ENCODE results near the gene SAXO1. TPM values are rescaled to one million over a fixed set of nuclear protein-coding genes. Genes with fewer than 3 reads are reported as not detected.

SAXO1 gene
- total RNA-seq, 2 donors from 2014 or later, result not detected

DNA sequence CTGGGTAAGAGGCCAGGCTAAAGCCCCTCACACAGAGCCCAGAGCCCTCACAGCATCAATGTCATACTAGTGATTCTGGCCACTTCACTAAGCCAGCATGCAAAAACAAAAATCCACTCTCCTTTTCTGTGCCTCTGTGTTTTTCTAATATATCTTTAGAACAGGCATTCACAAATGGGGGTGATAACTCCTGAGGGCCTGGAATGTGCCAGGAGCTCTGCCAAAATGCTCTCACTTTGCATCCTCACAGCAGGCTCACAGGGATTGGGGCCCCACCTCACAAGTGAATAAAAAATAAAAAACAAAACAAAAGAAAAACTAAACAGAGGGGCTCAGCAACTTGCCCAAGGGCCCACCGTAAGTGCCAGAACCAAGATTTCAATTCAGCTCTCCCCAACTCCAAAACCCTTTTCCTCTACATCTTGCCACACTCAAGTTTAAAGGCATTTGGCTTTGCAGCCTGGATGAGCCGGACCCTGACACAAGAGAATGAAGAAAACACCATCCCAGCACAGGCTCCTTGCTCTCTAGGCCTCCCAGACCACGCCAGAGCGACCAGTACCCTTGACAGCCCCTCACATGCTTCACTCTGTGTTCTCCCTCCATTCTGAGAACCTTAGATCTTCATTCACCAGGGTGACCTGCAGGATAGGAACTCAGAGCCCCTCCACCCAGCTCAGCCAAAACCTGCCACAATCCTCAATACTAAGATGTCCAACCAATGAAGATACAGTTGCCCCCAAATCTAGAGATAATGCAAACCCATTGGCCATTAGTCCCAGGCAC is 51.3 kb downstream of the SAXO1 start:
- no peak overlapping the region for H3K27ac ChIP-seq
- no peak for TF ChIP-seq CTCF (IDR thresholded peaks at IDR 0.05)
- no peaks in the 10 kb centered on the region for H3K9me3 ChIP-seq
- intact Hi-C loops (cut with DNase I), result no loop called here
- DNase-seq, result no peak
- no peak overlapping the region for H3K9ac ChIP-seq (ENCODE audit: low read depth in 2 of 2, low read length in 2 of 2)
- H3K4me1 ChIP-seq, result no peaks in the 10 kb centered on the region
- H3K36me3 ChIP-seq, result no peaks in the 10 kb centered on the region
- no peak overlapping the region for H3K4me3 ChIP-seq
- no peaks in the 10 kb centered on the region for H3K27me3 ChIP-seq

GRCh38 chr9:18980189-18980588 is 52.8 kb downstream of the SAXO1 start:
- no peak overlapping the region for H3K27ac ChIP-seq
- intact Hi-C loops (cut with DNase I), result no loop called here
- H3K27me3 ChIP-seq, result no peaks in the 10 kb centered on the region
- no peaks in the 10 kb centered on the region for H3K4me1 ChIP-seq
- H3K36me3 ChIP-seq, result no peaks in the 10 kb centered on the region
- H3K9ac ChIP-seq (ENCODE audit: low read depth in 2 of 2, low read length in 2 of 2), result no peak overlapping the region
- DNase-seq, result no peak
- H3K9me3 ChIP-seq, result no peaks in the 10 kb centered on the region
- no peak overlapping the region for H3K4me3 ChIP-seq
- no peak for TF ChIP-seq CTCF (IDR thresholded peaks at IDR 0.05)

DNA sequence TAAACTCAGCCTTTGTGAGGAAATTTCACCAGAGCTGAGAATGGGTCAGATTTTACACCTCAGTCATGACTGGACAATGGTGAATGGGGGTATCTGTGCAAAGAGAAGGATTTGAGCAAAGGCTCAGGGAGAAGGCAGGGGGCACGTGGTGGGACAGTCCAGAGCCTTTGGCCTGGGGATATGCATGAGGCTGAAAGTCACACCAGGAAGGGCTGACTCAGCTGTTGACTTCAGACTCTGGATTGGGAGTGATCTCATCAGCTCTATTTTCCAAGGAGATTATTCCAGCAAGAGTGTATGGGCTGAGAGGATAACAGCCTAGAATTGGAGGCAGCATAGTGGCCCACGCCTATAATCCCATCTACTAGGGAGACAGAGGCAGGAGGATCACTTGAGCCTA is 53.6 kb downstream of the SAXO1 start:
- no peak overlapping the region for H3K27ac ChIP-seq
- no peaks in the 10 kb centered on the region for H3K4me1 ChIP-seq
- H3K27me3 ChIP-seq, result no peaks in the 10 kb centered on the region
- no peak overlapping the region for H3K9ac ChIP-seq (ENCODE audit: low read depth in 2 of 2, low read length in 2 of 2)
- DNase-seq, result no peak
- no peaks in the 10 kb centered on the region for H3K9me3 ChIP-seq
- H3K36me3 ChIP-seq, result no peaks in the 10 kb centered on the region
- TF ChIP-seq CTCF (IDR thresholded peaks at IDR 0.05), result no peak
- intact Hi-C loops (cut with DNase I), result no loop called here
- no peak overlapping the region for H3K4me3 ChIP-seq

GRCh38 chr9:18978188-18978587 is 54.8 kb downstream of the SAXO1 start:
- Histone ChIP-seq H3K9ac (ENCODE audit: low read depth in 2 of 2, low read length in 2 of 2) (no peak overlapping the region), H3K36me3 (no peaks in the 10 kb centered on the region), H3K27me3 (no peaks in the 10 kb centered on the region), H3K4me3 (no peak overlapping the region), H3K4me1 (no peaks in the 10 kb centered on the region), H3K9me3 (no peaks in the 10 kb centered on the region), H3K27ac (no peak overlapping the region)
- intact Hi-C loops (cut with DNase I), result no loop called here
- TF ChIP-seq CTCF (IDR thresholded peaks at IDR 0.05), result no peak
- DNase-seq, result no peak

- DNase-seq, result no peak
- H3K27ac ChIP-seq, result no peak overlapping the region
- no peaks in the 10 kb centered on the region for H3K4me1 ChIP-seq
- no peaks in the 10 kb centered on the region for H3K27me3 ChIP-seq
- TF ChIP-seq CTCF (IDR thresholded peaks at IDR 0.05), result no peak
- H3K9me3 ChIP-seq, result no peaks in the 10 kb centered on the region
- no peak overlapping the region for H3K9ac ChIP-seq (ENCODE audit: low read depth in 2 of 2, low read length in 2 of 2)
- H3K4me3 ChIP-seq, result no peak overlapping the region
- intact Hi-C loops (cut with DNase I), result no loop called here
- H3K36me3 ChIP-seq, result no peaks in the 10 kb centered on the region
Measured at GRCh38 chr9:18976709-18977531, 56.1 kb downstream of the SAXO1 start.
